HepG2 (cell line): ENCODE data around the gene SYNE1. TPM values are rescaled to one million over a fixed set of nuclear protein-coding genes. Genes with fewer than 3 reads are reported as not detected.

ENCODE experiments used
- ATAC-seq: fragments of 200-7000 bp; cut with Tn5 transposase; 3 replicates; pipeline ENCODE4 v1.9.1; 2020; ENCODE audit warnings: mild to moderate bottlenecking, moderate library complexity
- BruUV-seq: library from RNA; stranded (reverse); fragments of 400-500 nt; replicated peaks from 2 replicates; lab custom pipeline; 2021; lab: Mats Ljungman, UMichigan
- CTCF ChIA-PET: fragments of 300-600 bp; formaldehyde crosslinking; extraction: SDS; loops from one replicate; lab custom pipeline; 2021; ENCODE audit warnings: low total read pairs, inconsistent platforms, low intra/inter-chr PET ratio; lab: Yijun Ruan, JAX
- POLR2A ChIA-PET: fragments of 350-600 bp; sonication (Branson Sonifier 250); formaldehyde crosslinking; loops from one replicate; lab custom pipeline; 2020; ENCODE audit warnings: antibody characterized with exemption, inconsistent platforms; lab: Yijun Ruan, JAX
- DNase-seq: peaks from one replicate; pipeline ENCODE4 v3.0.0-alpha.2; 2015; ENCODE audit warnings: low spot score
- FAIRE-seq: peaks from 3 replicates; lab custom pipeline; 2011; peaks lifted over from hg19 to GRCh38; lab: Jason Lieb, UNC
- H2AFZ ChIP-seq: one replicate; pipeline ENCODE4 v1.6.1; 2011; ENCODE audit warnings: low read length, inconsistent platforms
- H3K27ac ChIP-seq: fragments of 300-600 bp; 3 replicates; pipeline ENCODE4 v1.8.0; 2011; ENCODE audit warnings: mixed run types, mild to moderate bottlenecking, mixed read lengths, low read length, inconsistent platforms; ENCODE audit not compliant: insufficient read depth; ENCODE audit errors: extremely low read length
- H3K27me3 ChIP-seq, 2 experiments: fragments of 200-600 bp in 1 of 2; 2 replicates in 1 of 2; 3 replicates in 1 of 2; pipeline versions ENCODE4 v1.6.0 to v1.8.0; 2011; ENCODE audit warnings: low read length in 2 of 2, mild to moderate bottlenecking in 2 of 2, moderate library complexity in 2 of 2, inconsistent platforms in 1 of 2; ENCODE audit not compliant: insufficient read depth in 2 of 2, control insufficient read depth in 1 of 2
- H3K36me3 ChIP-seq, 2 experiments: fragments of 200-600 bp in 1 of 2; replicated peaks in 1 of 2; 2 replicates in 1 of 2; 3 replicates in 1 of 2; pipeline versions ENCODE4 v1.5.1 to v1.8.0; 2011; ENCODE audit warnings: low read length in 2 of 2, inconsistent platforms in 1 of 2; ENCODE audit not compliant: insufficient read depth in 2 of 2, control insufficient read depth in 1 of 2
- H3K4me1 ChIP-seq: 2 replicates; pipeline ENCODE4 v1.5.1; 2012; ENCODE audit warnings: low read length, inconsistent platforms; ENCODE audit not compliant: insufficient read depth
- H3K4me2 ChIP-seq: 2 replicates; pipeline ENCODE4 v1.6.0; 2011; ENCODE audit warnings: low read depth, low read length, inconsistent platforms
- H3K4me3 ChIP-seq, 3 experiments: fragments of 200-600 bp in 1 of 3; sonication (generic), shearing (Covaris generic) in 1 of 3; replicated peaks in 1 of 3; 2 replicates each; pipeline ENCODE4 v1.5.1; 2011 to 2016; ENCODE audit warnings: low read length in 3 of 3, inconsistent platforms in 2 of 3, low read depth in 2 of 3, mild to moderate bottlenecking in 2 of 3, control low read depth in 1 of 3, mixed read lengths in 1 of 3; ENCODE audit not compliant: insufficient read depth in 1 of 3
- H3K79me2 ChIP-seq: one replicate; pipeline ENCODE4 v1.6.1; 2011; ENCODE audit warnings: low read length, inconsistent platforms; ENCODE audit not compliant: insufficient read depth
- H3K9ac ChIP-seq: 2 replicates; pipeline ENCODE4 v1.6.0; 2011; ENCODE audit warnings: mild to moderate bottlenecking, low read depth, low read length, inconsistent platforms; ENCODE audit not compliant: insufficient read depth
- H3K9me3 ChIP-seq: 2 replicates; pipeline ENCODE4 v1.5.1; 2012; ENCODE audit warnings: mild to moderate bottlenecking, low read length
- H4K20me1 ChIP-seq: 2 replicates; pipeline ENCODE4 v1.6.0; 2011; ENCODE audit warnings: inconsistent platforms, mild to moderate bottlenecking, low read length, moderate library complexity; ENCODE audit not compliant: insufficient read depth
- ARNT ChIP-seq: fragments of 450-650 bp; IDR thresholded peaks from 2 replicates; pipeline ENCODE4 v1.6.1; 2017
- CCDC6 ChIP-seq: sonication (generic); formaldehyde crosslinking; IDR thresholded peaks from 2 replicates; pipeline ENCODE4 v1.8.1; 2022; ENCODE audit warnings: mild to moderate bottlenecking, missing genetic modification reagents, moderate library complexity
- CHD2 ChIP-seq: IDR thresholded peaks from 2 replicates; pipeline ENCODE4 v1.6.1; 2011; ENCODE audit warnings: low read depth, low read length, improper control_type of control experiment
- HDAC6 ChIP-seq: fragments of 200-600 bp; sonication (generic); IDR thresholded peaks from 2 replicates; pipeline ENCODE4 v1.7.0; 2017; ENCODE audit warnings: mild to moderate bottlenecking, antibody characterized with exemption, low read length, low read depth
- IRF9 ChIP-seq: sonication (generic); formaldehyde crosslinking; IDR thresholded peaks from 2 replicates; pipeline ENCODE4 v1.8.0; 2022; ENCODE audit warnings: missing genetic modification reagents, mild to moderate bottlenecking, borderline replicate concordance
- KLF6 ChIP-seq: IDR thresholded peaks from 2 replicates; pipeline ENCODE4 v1.8.0; 2016; ENCODE audit warnings: missing biosample characterization, missing genetic modification reagents
- MXD4 ChIP-seq: IDR thresholded peaks from 2 replicates; pipeline ENCODE4 v1.6.1; 2016; ENCODE audit warnings: mild to moderate bottlenecking, missing biosample characterization, missing genetic modification reagents
- NCOA2 ChIP-seq: sonication (generic); formaldehyde crosslinking; IDR thresholded peaks from 2 replicates; pipeline ENCODE4 v1.8.0; 2022; ENCODE audit warnings: inconsistent platforms
- NFIC ChIP-seq: IDR thresholded peaks from 2 replicates; pipeline ENCODE4 v1.6.1; 2012; ENCODE audit warnings: mild to moderate bottlenecking, low read length, inconsistent platforms
- RFX3 ChIP-seq: IDR thresholded peaks from 2 replicates; pipeline ENCODE4 v1.6.1; 2016; ENCODE audit warnings: missing biosample characterization, missing genetic modification reagents
- TEF ChIP-seq: sonication (generic); formaldehyde crosslinking; IDR thresholded peaks from 2 replicates; pipeline ENCODE4 v1.5.0; 2020; ENCODE audit warnings: missing genetic modification reagents
- TRAFD1 ChIP-seq: sonication (generic); formaldehyde crosslinking; IDR thresholded peaks from 2 replicates; pipeline ENCODE4 v1.5.1; 2020; ENCODE audit warnings: missing genetic modification reagents, mild to moderate bottlenecking, borderline replicate concordance
- ZBTB38 ChIP-seq: sonication (generic); formaldehyde crosslinking; IDR thresholded peaks from 2 replicates; pipeline ENCODE4 v1.5.1; 2020; ENCODE audit warnings: mild to moderate bottlenecking, missing genetic modification reagents
- ZFAT ChIP-seq: sonication (generic); formaldehyde crosslinking; conservative IDR thresholded peaks from 2 replicates; pipeline ENCODE4 v1.8.1; 2023; ENCODE audit warnings: missing genetic modification reagents, inconsistent platforms
- ZNF180 ChIP-seq: sonication (generic); formaldehyde crosslinking; IDR thresholded peaks from 2 replicates; pipeline ENCODE4 v1.4.0; 2020; ENCODE audit warnings: low read depth, missing genetic modification reagents, borderline replicate concordance
- ZNF543 ChIP-seq: sonication (generic); formaldehyde crosslinking; IDR thresholded peaks from 2 replicates; pipeline ENCODE4 v1.4.0; 2020; ENCODE audit warnings: mild to moderate bottlenecking, missing genetic modification reagents
- ZNF766 ChIP-seq: sonication (generic); formaldehyde crosslinking; IDR thresholded peaks from 2 replicates; pipeline ENCODE4 v1.5.0; 2020; ENCODE audit warnings: missing genetic modification reagents, borderline replicate concordance
- ZNF790 ChIP-seq: sonication (generic); formaldehyde crosslinking; IDR thresholded peaks from 2 replicates; pipeline ENCODE4 v1.8.0; 2022; ENCODE audit warnings: missing genetic modification reagents, mild to moderate bottlenecking, borderline replicate concordance
- WGBS: methylation state at CpG from one replicate; pipeline ENCODE4 v1.1.6; 2017; ENCODE audit warnings: low lambda C conversion rate; 5-methylcytosine and 5-hydroxymethylcytosine counted together
- in situ Hi-C: cut with HindIII; loops from 2 replicates; pipeline ENCODE4 v1.10.0; 2017; ENCODE audit warnings: low pct_unique_long_range_greater_than_20kb; ENCODE audit not compliant: extremely low pct_ligation_motif_present
- intact Hi-C: fragments of 100-400 bp; cut with micrococcal nuclease; formaldehyde crosslinking; loops from one replicate; pipeline ENCODE4 v1.10.0; 2022; ENCODE audit not compliant: unreplicated experiment
- polyA plus RNA-seq, 8 experiments: library from polyadenylated mRNA; depleted of rRNA in 3 of 8; stranded (reverse) in 7 of 8; unstranded in 1 of 8; fragments of >200 nt; fragmentation: Illumina TruSeq in 4 of 8; extraction: Trizol in 4 of 8; gene quantifications; 2 replicates each; pipeline versions ENCODE4 v1.2.1 to v1.2.3, GENCODE V29; 2011 to 2016; ENCODE audit warnings: low read depth in 4 of 8, missing spikeins in 1 of 8, mixed read lengths in 1 of 8; ENCODE audit not compliant: insufficient read depth in 1 of 8
- total RNA-seq, 5 experiments: library from RNA; depleted of rRNA; stranded (reverse); fragments of >200 nt; fragmentation: Illumina TruSeq; extraction: Trizol; gene quantifications; 2 replicates each; pipeline ENCODE4 v1.2.3, GENCODE V29; 2016; ENCODE audit warnings: low read depth in 1 of 5

The SYNE1 gene
- total and polyA plus RNA-seq, 2 of the 13 experiments (the other 11 are each of a cell fraction or from before 2014, with no cell fraction given), result 5.5 to 15.9 TPM

GRCh38 chr6:152119831-152120230, 517.3 kb downstream of the SYNE1 start:
- no peak overlapping the region for H3K4me2 ChIP-seq
- H3K27me3 ChIP-seq, result no peaks in the 10 kb centered on the region
- in situ Hi-C loops, result loop anchor here (5.0 kb wide), 2 partner anchors 358 to 443 kb away; no protein-coding TSS in a partner anchor
- POLR2A ChIA-PET, result no interaction called here
- intact Hi-C loops, result loop anchor here (10.0 kb wide), 1 partner anchor 675 kb away; no protein-coding TSS in a partner anchor
- no peak overlapping the region for H3K27ac ChIP-seq
- no peak overlapping the region for H3K4me3 ChIP-seq
- ATAC-seq, result no peak
- no peak overlapping the region for H3K9ac ChIP-seq
- no peaks in the 10 kb centered on the region for H3K4me1 ChIP-seq
- H4K20me1 ChIP-seq, result no peaks in the 10 kb centered on the region
- WGBS, result 54% methylated on average over 7 of the region's 7 CpGs
- TF ChIP-seq TEF (CRISPR knock-in tag) (no peak), ZNF543 (CRISPR knock-in tag) (no peak), ARNT (no peak), ZNF790 (CRISPR knock-in tag) (no peak), ZBTB38 (CRISPR knock-in tag) (no peak), ZNF180 (no peak), ZNF766 (no peak), MXD4 (CRISPR knock-in tag) (no peak), NFIC (no peak), CCDC6 (CRISPR knock-in tag) (no peak), CHD2 (no peak), RFX3 (no peak), KLF6 (CRISPR knock-in tag) (no peak), IRF9 (CRISPR knock-in tag) (no peak), TRAFD1 (CRISPR knock-in tag) (no peak), ZFAT (CRISPR knock-in tag) (no peak), HDAC6 (no peak), NCOA2 (CRISPR knock-in tag) (no peak)
- TF ChIP-seq, all 625 proteins: peak for 0
- BruUV-seq, result no TSS peak
- CTCF ChIA-PET, result no interaction called here
- FAIRE-seq (no peak), DNase-seq (no peak)
- Histone ChIP-seq H3K79me2 (no peaks in the 10 kb centered on the region), H3K9me3 (no peaks in the 10 kb centered on the region), H3K36me3 (no peaks in the 10 kb centered on the region), H2AFZ (no peak overlapping the region)
